GM06990 (cell line): Measurements from ENCODE around the gene COPE.

Source experiments
- DNase-seq: peaks from one replicate; pipeline ENCODE4 v3.0.0-alpha.2; 2011; ENCODE audit not compliant: insufficient read length; ENCODE audit errors: extremely low read depth
- H3K27me3 ChIP-seq: replicated peaks from 2 replicates; pipeline ENCODE4 v1.6.0; 2011; ENCODE audit warnings: low read length; ENCODE audit not compliant: control insufficient read depth, insufficient read depth
- H3K36me3 ChIP-seq: 2 replicates; pipeline ENCODE4 v1.5.1; 2011; ENCODE audit warnings: low read length; ENCODE audit not compliant: control insufficient read depth, insufficient read depth
- H3K4me3 ChIP-seq: replicated peaks from 2 replicates; pipeline ENCODE4 v1.5.1; 2011; ENCODE audit warnings: low read depth, mild to moderate bottlenecking, control low read depth, low read length
- CTCF ChIP-seq: IDR thresholded peaks from 2 replicates; pipeline ENCODE4 v1.5.1; 2011; ENCODE audit warnings: low read length, control low read depth, mild to moderate bottlenecking, inconsistent platforms; ENCODE audit not compliant: insufficient read depth, poor library complexity, severe bottlenecking

The COPE gene

GRCh38 chr19:18861917-18862316 lies 57.3 kb downstream of the COPE start:
- H3K4me3 ChIP-seq = no peak overlapping the region
- no peak for DNase-seq
- no peaks in the 10 kb centered on the region for H3K27me3 ChIP-seq
- peaks cover 62% of the 10 kb centered on the region for H3K36me3 ChIP-seq
- TF ChIP-seq CTCF = no peak

GRCh38 chr19:18861235-18861634 lies 58.0 kb downstream of the COPE start:
- H3K36me3 ChIP-seq = peaks cover 67% of the 10 kb centered on the region
- no peak overlapping the region for H3K4me3 ChIP-seq
- no peak for DNase-seq
- H3K27me3 ChIP-seq = no peaks in the 10 kb centered on the region
- no peak for TF ChIP-seq CTCF

- TF ChIP-seq CTCF = no peak
- Histone ChIP-seq H3K36me3 (peaks cover 67% of the 10 kb centered on the region), H3K27me3 (no peaks in the 10 kb centered on the region), H3K4me3 (no peak overlapping the region)
- DNase-seq = no peak
These were observed 58.5 kb downstream of the COPE start for GRCh38 chr19:18860725-18861124.

GRCh38 chr19:18860302-18860700 lies 58.9 kb downstream of the COPE start:
- no peak for TF ChIP-seq CTCF
- Histone ChIP-seq H3K27me3 (no peaks in the 10 kb centered on the region), H3K4me3 (no peak overlapping the region), H3K36me3 (peaks cover 66% of the 10 kb centered on the region)
- DNase-seq = no peak

GRCh38 chr19:18859676-18860301 lies 59.4 kb downstream of the COPE start:
- no peaks in the 10 kb centered on the region for H3K27me3 ChIP-seq
- no peak overlapping the region for H3K4me3 ChIP-seq
- no peak for TF ChIP-seq CTCF
- H3K36me3 ChIP-seq = peaks cover 68% of the 10 kb centered on the region
- DNase-seq = no peak
